ENCODE data around the gene VHLL.

GRCh38 chr1:156303241-156303640 lies 4.1 kb upstream of the VHLL start:
- TF ChIP-seq CTCF (IDR thresholded peaks at IDR 0.05; ENCODE audit: insufficient read depth, low read length) (no peak), POLR2AphosphoS5 (IDR thresholded peaks at IDR 0.05; ENCODE audit: low read depth) (no peak), REST (IDR thresholded peaks at IDR 0.05; ENCODE audit: insufficient replicate concordance, low read depth) (no peak), SPI1 (IDR thresholded peaks at IDR 0.05; ENCODE audit: borderline replicate concordance, low read depth) (no peak), GABPA (IDR thresholded peaks at IDR 0.05; ENCODE audit: low read depth) (no peak)

Measured in HL-60 (cell line).